WTC11 (cell line): ENCODE data around the gene RIPK1.
"Not testable (repeated sequence)": the region's sequence is repeated elsewhere in the genome, so short reads cannot be mapped to it uniquely, and the experiment has no call there.

Experiments
- FOXJ3 ChIP-seq: sonication (generic); formaldehyde crosslinking; IDR thresholded peaks from 2 replicates; pipeline ENCODE4 v1.9.0; 2021; ENCODE audit warnings: missing genetic modification reagents, mild to moderate bottlenecking, borderline replicate concordance
- GRHL2 ChIP-seq: fragments of 250-450 bp; sonication (Bioruptor Pico); IDR thresholded peaks from 2 replicates; pipeline ENCODE4 v1.8.0; 2022; ENCODE audit warnings: mild to moderate bottlenecking, moderate library complexity; ENCODE audit not compliant: insufficient replicate concordance, severe bottlenecking
- TF ChIP-seq, protein P1 (sequence below): fragments of 200-600 bp; IDR thresholded peaks from 2 replicates; pipeline ENCODE4 v1.8.0; 2022; ENCODE audit warnings: antibody characterized with exemption

DNA sequence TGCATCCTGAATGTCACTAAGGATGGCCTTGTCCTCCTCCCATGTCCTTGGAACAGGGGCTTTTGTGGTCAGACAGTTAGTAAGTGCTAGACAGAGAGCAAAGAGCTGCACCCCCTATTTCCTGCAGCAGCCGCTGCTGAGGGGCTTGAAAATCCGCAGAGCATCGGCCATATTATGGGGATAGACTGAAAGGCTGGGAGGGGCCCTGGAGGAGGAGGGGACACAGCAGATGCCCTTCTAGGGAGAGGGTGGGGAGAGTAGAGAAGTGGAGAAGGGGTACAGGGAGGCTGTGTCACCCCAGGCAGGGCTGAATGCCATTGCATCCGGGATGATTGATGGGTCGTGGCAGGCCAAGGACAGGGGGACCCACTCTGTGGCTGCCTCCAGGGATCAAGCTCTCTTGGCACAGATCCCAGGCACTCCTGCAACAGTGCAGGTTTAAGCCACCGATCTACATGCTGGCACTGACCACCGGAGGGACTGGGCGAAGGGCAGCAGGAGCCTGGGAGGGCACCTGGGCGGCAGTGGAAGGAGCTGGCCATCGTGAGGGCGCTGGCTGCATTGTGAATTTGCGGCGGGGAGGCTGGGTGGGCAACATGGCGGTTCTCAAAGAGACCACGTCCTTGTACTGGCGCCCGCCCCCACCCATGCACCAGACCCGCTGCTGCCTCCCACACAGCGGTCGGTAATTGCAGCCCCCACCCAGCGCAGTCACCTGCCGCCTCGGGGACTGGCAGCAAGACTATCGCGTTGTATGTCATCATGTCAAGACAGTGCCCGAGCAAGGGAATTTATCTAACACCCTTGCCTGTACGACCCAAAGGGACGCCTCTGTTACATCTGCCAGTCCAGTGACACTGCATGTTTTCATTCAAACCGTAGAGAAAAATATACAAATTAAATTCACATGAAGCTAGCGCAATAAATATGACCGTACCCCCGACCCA lies 88.2 kb downstream of the RIPK1 start:
- not testable (repeated sequence) for TF ChIP-seq GRHL2, FOXJ3 (CRISPR knock-in tag)
- TF ChIP-seq, protein P1, sequence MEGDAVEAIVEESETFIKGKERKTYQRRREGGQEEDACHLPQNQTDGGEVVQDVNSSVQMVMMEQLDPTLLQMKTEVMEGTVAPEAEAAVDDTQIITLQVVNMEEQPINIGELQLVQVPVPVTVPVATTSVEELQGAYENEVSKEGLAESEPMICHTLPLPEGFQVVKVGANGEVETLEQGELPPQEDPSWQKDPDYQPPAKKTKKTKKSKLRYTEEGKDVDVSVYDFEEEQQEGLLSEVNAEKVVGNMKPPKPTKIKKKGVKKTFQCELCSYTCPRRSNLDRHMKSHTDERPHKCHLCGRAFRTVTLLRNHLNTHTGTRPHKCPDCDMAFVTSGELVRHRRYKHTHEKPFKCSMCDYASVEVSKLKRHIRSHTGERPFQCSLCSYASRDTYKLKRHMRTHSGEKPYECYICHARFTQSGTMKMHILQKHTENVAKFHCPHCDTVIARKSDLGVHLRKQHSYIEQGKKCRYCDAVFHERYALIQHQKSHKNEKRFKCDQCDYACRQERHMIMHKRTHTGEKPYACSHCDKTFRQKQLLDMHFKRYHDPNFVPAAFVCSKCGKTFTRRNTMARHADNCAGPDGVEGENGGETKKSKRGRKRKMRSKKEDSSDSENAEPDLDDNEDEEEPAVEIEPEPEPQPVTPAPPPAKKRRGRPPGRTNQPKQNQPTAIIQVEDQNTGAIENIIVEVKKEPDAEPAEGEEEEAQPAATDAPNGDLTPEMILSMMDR: not testable (repeated sequence)
